GM21367 (cell line): ENCODE data around the gene VPS37B.

Source experiments
- ATAC-seq: cut with Tn5 transposase; IDR thresholded peaks from one replicate; pipeline ENCODE4 v1.9.1; 2021; ENCODE audit not compliant: unreplicated experiment

VPS37B gene

GRCh38 chr12:122820138-122820537 lies 75.8 kb downstream of the VPS37B start:
- ATAC-seq, result no peak

- no peak for ATAC-seq
Observed at GRCh38 chr12:122819209-122819785, 76.6 kb downstream of the VPS37B start.
